PC-3 (cell line): ENCODE results near the gene SLC6A9. TPM values are rescaled to one million over a fixed set of nuclear protein-coding genes. Genes with fewer than 3 reads are reported as not detected.

Source experiments
- ATAC-seq: fragments of 200-7000 bp; cut with Tn5 transposase; 2 replicates; pipeline ENCODE4 v1.9.1; 2020; ENCODE audit warnings: mild to moderate bottlenecking, moderate library complexity
- BruUV-seq: library from RNA; stranded (reverse); fragments of 400-500 nt; replicated peaks from 2 replicates; lab custom pipeline; 2021; lab: Mats Ljungman, UMichigan
- CTCF ChIA-PET: fragments of 300-600 bp; sonication (Branson Sonifier 250); formaldehyde crosslinking; loops from one replicate; lab custom pipeline; 2022; ENCODE audit warnings: antibody characterized with exemption; lab: Charles Lee
- POLR2A ChIA-PET: fragments of 300-600 bp; sonication (Branson Sonifier 250); formaldehyde crosslinking; loops from one replicate; lab custom pipeline; 2022; ENCODE audit warnings: antibody characterized with exemption; ENCODE audit not compliant: unreplicated experiment; lab: Charles Lee
- DNase-seq: peaks from one replicate; pipeline ENCODE4 v3.0.0-alpha.2; 2015
- H2AFZ ChIP-seq: fragments of 300-600 bp; sonication (generic); 2 replicates; pipeline ENCODE4 v1.6.0; 2016; ENCODE audit warnings: antibody characterized with exemption, low read length
- H3F3A ChIP-seq: fragments of 300-600 bp; sonication (generic); one replicate; pipeline ENCODE4 v1.6.0; 2017; ENCODE audit warnings: antibody characterized with exemption, low read length, control low read depth, mild to moderate bottlenecking; ENCODE audit not compliant: unreplicated experiment
- H3K27ac ChIP-seq: fragments of 300-600 bp; sonication (generic); 2 replicates; pipeline ENCODE4 v1.5.1; 2016; ENCODE audit warnings: mild to moderate bottlenecking, low read length
- H3K27me3 ChIP-seq: fragments of 300-600 bp; sonication (generic); 2 replicates; pipeline ENCODE4 v1.6.1; 2016; ENCODE audit warnings: low read length, mixed read lengths
- H3K36me3 ChIP-seq: fragments of 300-600 bp; sonication (generic); 2 replicates; pipeline ENCODE4 v1.6.1; 2016; ENCODE audit warnings: low read depth, mixed run types, low read length, mixed read lengths
- H3K4me1 ChIP-seq: fragments of 300-600 bp; sonication (generic); 2 replicates; pipeline ENCODE4 v1.5.1; 2016; ENCODE audit warnings: low read length; ENCODE audit not compliant: insufficient read depth
- H3K4me2 ChIP-seq: fragments of 300-600 bp; sonication (generic); 2 replicates; pipeline ENCODE4 v1.6.0; 2016; ENCODE audit warnings: low read length
- H3K4me3 ChIP-seq: fragments of 300-600 bp; sonication (generic); 2 replicates; pipeline ENCODE4 v1.5.1; 2016; ENCODE audit warnings: mild to moderate bottlenecking, low read length, mixed read lengths
- H3K79me2 ChIP-seq: fragments of 300-600 bp; sonication (generic); 2 replicates; pipeline ENCODE4 v1.6.1; 2017; ENCODE audit warnings: low read length, mixed read lengths
- H3K9ac ChIP-seq: fragments of 300-600 bp; sonication (generic); 2 replicates; pipeline ENCODE4 v1.6.0; 2016; ENCODE audit warnings: mild to moderate bottlenecking, low read length
- H3K9me2 ChIP-seq: fragments of 300-600 bp; sonication (generic); replicated peaks from 2 replicates; pipeline ENCODE4 v1.6.1; 2016; ENCODE audit warnings: mixed run types, low read length, mixed read lengths
- H3K9me3 ChIP-seq: fragments of 300-600 bp; sonication (generic); 2 replicates; pipeline ENCODE4 v1.6.1; 2016; ENCODE audit warnings: low read length, mixed read lengths
- H4K20me1 ChIP-seq: fragments of 300-600 bp; sonication (generic); 2 replicates; pipeline ENCODE4 v1.6.1; 2016; ENCODE audit warnings: low read length, mixed read lengths
- EZH2 ChIP-seq: fragments of 300-600 bp; sonication (generic); IDR thresholded peaks from one replicate; pipeline ENCODE4 v1.6.1; 2017; ENCODE audit warnings: antibody characterized with exemption, mild to moderate bottlenecking, low read length; ENCODE audit not compliant: unreplicated experiment
- EZH2phosphoT487 ChIP-seq: fragments of 300-600 bp; sonication (generic); IDR thresholded peaks from 2 replicates; pipeline ENCODE4 v1.6.1; 2018; ENCODE audit warnings: mild to moderate bottlenecking, antibody characterized with exemption, low read length, borderline replicate concordance
- intact Hi-C: fragments of 100-400 bp; cut with micrococcal nuclease; formaldehyde crosslinking; loops from 2 replicates; pipeline ENCODE4 v1.9.0; 2023
- total RNA-seq: library from RNA; depleted of rRNA; stranded (reverse); fragments of >200 nt; gene quantifications from 2 replicates; pipeline ENCODE4 v1.2.3, GENCODE V29; 2014
- TF ChIP-seq, protein P1 (sequence below): fragments of 300-600 bp; sonication (generic); conservative IDR thresholded peaks from 2 replicates; pipeline ENCODE4 v1.5.1; 2017; ENCODE audit warnings: antibody characterized with exemption, low read depth, mild to moderate bottlenecking, low read length

SLC6A9 gene
- total RNA-seq, 1 experiment from 2014 or later: 11.2 TPM

DNA sequence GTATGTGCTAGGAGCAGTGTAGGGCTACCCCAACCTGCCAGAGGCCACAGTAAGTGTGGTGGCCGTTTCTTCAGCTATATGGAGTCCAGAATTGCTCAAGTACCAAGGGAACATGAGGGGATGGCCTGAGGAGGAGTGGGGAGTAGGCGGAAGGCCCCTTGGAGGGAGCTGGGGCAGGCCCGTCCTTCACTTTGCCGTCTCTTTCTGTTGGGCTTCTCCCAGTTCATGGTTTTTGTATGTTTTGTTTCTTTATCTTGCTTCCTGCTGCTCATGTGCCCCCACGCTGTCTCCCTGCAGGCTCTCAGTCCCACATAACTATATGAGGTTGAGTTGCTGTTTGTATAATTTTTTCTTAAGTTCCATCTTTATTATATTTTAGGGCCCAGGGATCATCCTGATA lies 67.4 kb downstream of the SLC6A9 start:
- H2AFZ ChIP-seq: no peak overlapping the region
- no peak for TF ChIP-seq EZH2
- TF ChIP-seq, protein P1, sequence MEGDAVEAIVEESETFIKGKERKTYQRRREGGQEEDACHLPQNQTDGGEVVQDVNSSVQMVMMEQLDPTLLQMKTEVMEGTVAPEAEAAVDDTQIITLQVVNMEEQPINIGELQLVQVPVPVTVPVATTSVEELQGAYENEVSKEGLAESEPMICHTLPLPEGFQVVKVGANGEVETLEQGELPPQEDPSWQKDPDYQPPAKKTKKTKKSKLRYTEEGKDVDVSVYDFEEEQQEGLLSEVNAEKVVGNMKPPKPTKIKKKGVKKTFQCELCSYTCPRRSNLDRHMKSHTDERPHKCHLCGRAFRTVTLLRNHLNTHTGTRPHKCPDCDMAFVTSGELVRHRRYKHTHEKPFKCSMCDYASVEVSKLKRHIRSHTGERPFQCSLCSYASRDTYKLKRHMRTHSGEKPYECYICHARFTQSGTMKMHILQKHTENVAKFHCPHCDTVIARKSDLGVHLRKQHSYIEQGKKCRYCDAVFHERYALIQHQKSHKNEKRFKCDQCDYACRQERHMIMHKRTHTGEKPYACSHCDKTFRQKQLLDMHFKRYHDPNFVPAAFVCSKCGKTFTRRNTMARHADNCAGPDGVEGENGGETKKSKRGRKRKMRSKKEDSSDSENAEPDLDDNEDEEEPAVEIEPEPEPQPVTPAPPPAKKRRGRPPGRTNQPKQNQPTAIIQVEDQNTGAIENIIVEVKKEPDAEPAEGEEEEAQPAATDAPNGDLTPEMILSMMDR: no peak
- no peak for TF ChIP-seq EZH2phosphoT487
- no peaks in the 10 kb centered on the region for H3K79me2 ChIP-seq
- H3K4me1 ChIP-seq: no peaks in the 10 kb centered on the region
- POLR2A ChIA-PET: no interaction called here
- no TSS peak for BruUV-seq
- no peak for DNase-seq
- no peak overlapping the region for H3K4me2 ChIP-seq
- intact Hi-C loops: no loop called here
- no peak for ATAC-seq
- H3K27me3 ChIP-seq: no peaks in the 10 kb centered on the region
- no peak overlapping the region for H3K4me3 ChIP-seq
- CTCF ChIA-PET: no interaction called here
- no peaks in the 10 kb centered on the region for H3F3A ChIP-seq
- no peaks in the 10 kb centered on the region for H3K9me3 ChIP-seq
- H3K9ac ChIP-seq: no peak overlapping the region
- no peak overlapping the region for H3K27ac ChIP-seq
- H3K36me3 ChIP-seq: peaks cover 7% of the 10 kb centered on the region
- no peaks in the 10 kb centered on the region for H3K9me2 ChIP-seq
- no peaks in the 10 kb centered on the region for H4K20me1 ChIP-seq

DNA sequence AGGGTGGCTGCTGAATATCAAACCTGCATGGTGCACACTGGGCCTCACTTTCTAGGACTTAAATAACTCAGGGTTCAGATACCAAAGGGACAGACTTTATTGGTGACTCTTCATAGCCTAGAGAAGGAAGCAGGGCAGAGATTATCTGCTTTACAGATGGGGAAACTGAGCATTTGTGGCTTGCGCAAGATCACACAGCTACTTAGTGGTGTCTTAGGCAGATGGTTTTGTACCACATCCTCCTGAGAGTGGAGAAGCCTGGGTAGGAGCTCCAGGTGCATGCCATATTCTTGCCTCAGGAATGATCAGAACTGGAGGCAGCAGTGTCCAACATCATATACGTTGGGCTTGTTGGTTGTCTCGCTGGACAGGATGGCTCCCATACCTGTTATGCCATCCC lies 68.3 kb downstream of the SLC6A9 start:
- ATAC-seq (no peak), DNase-seq (no peak)
- no peak overlapping the region for H2AFZ ChIP-seq
- H3K9me3 ChIP-seq: no peaks in the 10 kb centered on the region
- no peaks in the 10 kb centered on the region for H3K4me1 ChIP-seq
- CTCF ChIA-PET: no interaction called here
- H3K27me3 ChIP-seq: no peaks in the 10 kb centered on the region
- no peak overlapping the region for H3K27ac ChIP-seq
- H3K9me2 ChIP-seq: no peaks in the 10 kb centered on the region
- H3K79me2 ChIP-seq: no peaks in the 10 kb centered on the region
- POLR2A ChIA-PET: no interaction called here
- intact Hi-C loops: no loop called here
- no peak overlapping the region for H3K4me2 ChIP-seq
- H3K4me3 ChIP-seq: no peak overlapping the region
- peaks cover 7% of the 10 kb centered on the region for H3K36me3 ChIP-seq
- BruUV-seq: no TSS peak
- H3K9ac ChIP-seq: no peak overlapping the region
- H4K20me1 ChIP-seq: no peaks in the 10 kb centered on the region
- TF ChIP-seq, protein P1: no peak
- TF ChIP-seq EZH2phosphoT487 (no peak), EZH2 (no peak)
- no peaks in the 10 kb centered on the region for H3F3A ChIP-seq

GRCh38 chr1:43962324-43962723 lies 68.9 kb downstream of the SLC6A9 start:
- Histone ChIP-seq H3K9ac (no peak overlapping the region), H3K27ac (no peak overlapping the region), H3K36me3 (peaks cover 7% of the 10 kb centered on the region; the same call in 1 of the 2 replicates), H4K20me1 (no peaks in the 10 kb centered on the region), H3K4me3 (no peak overlapping the region), H3K4me2 (no peak overlapping the region), H3K9me3 (no peaks in the 10 kb centered on the region), H3K9me2 (no peaks in the 10 kb centered on the region), H3K27me3 (no peaks in the 10 kb centered on the region), H2AFZ (no peak overlapping the region), H3K79me2 (no peaks in the 10 kb centered on the region), H3F3A (no peaks in the 10 kb centered on the region), H3K4me1 (no peaks in the 10 kb centered on the region)
- intact Hi-C loops: no loop called here
- DNase-seq (no peak), ATAC-seq (no peak)
- TF ChIP-seq, protein P1: no peak
- TF ChIP-seq EZH2 (no peak), EZH2phosphoT487 (no peak)
- POLR2A ChIA-PET: no interaction called here
- CTCF ChIA-PET: no interaction called here
- no TSS peak for BruUV-seq
